Fibroblast of pulmonary artery (primary cell): Measurements from ENCODE around the gene PIGH.

Source experiments
- DNase-seq: peaks from one replicate; pipeline ENCODE4 v3.0.0-alpha.2; 2010; ENCODE audit warnings: low read depth
- H3K4me3 ChIP-seq: replicated peaks from 2 replicates; pipeline ENCODE4 v1.5.1; 2011; ENCODE audit warnings: low read depth, mild to moderate bottlenecking, control low read depth, low read length, moderate library complexity
- CTCF ChIP-seq: IDR thresholded peaks from 2 replicates; pipeline ENCODE4 v1.5.1; 2011; ENCODE audit warnings: mild to moderate bottlenecking, control low read depth, low read length, inconsistent platforms; ENCODE audit errors: missing control alignments

The PIGH gene

GRCh38 chr14:67623114-67623513, 23.0 kb upstream of the PIGH start:
- H3K4me3 ChIP-seq: no peak overlapping the region
- peak; percentile 72 for DNase-seq
- no peak for TF ChIP-seq CTCF

GRCh38 chr14:67622675-67623074, 22.6 kb upstream of the PIGH start:
- peak; percentile 92 for DNase-seq
- no peak overlapping the region for H3K4me3 ChIP-seq
- TF ChIP-seq CTCF: no peak

GRCh38 chr14:67620217-67620785, 20.2 kb upstream of the PIGH start:
- peak; percentile 7 for DNase-seq
- peak overlapping the region; percentile 70 for H3K4me3 ChIP-seq
- TF ChIP-seq CTCF: no peak

- TF ChIP-seq CTCF: no peak
- peak; percentile 95 for DNase-seq
Observed at GRCh38 chr14:67619446-67620216, 19.6 kb upstream of the PIGH start, which contains the start of gene ARG2. Gene ARG2 (plus strand): TSS chr14:67619920. CDS start chr14:67619978, 58 bp downstream.

GRCh38 chr14:67618617-67619063, 18.6 kb upstream of the PIGH start:
- peak; percentile 90 for DNase-seq

More at GRCh38 chr14:67619446-67620216, 19.6 kb upstream of the PIGH start, which contains the start of gene ARG2:
- H3K4me3 ChIP-seq: peak within 1 kb of the TSS; percentile 70

GRCh38 chr14:67610491-67610890, 10.4 kb upstream of the PIGH start:
- DNase-seq: no peak
- no peak overlapping the region for H3K4me3 ChIP-seq
- no peak for TF ChIP-seq CTCF

More at GRCh38 chr14:67618617-67619063, 18.6 kb upstream of the PIGH start:
- no peak overlapping the region for H3K4me3 ChIP-seq
- peak; percentile 78 for TF ChIP-seq CTCF
